GM12878 (cell line): Measurements from ENCODE around the gene PMM2. TPM values are rescaled to one million over a fixed set of nuclear protein-coding genes. Genes with fewer than 3 reads are reported as not detected.

ENCODE experiments used
- ATAC-seq: fragments of 200-7000 bp; cut with Tn5 transposase; 3 replicates; pipeline ENCODE4 v1.9.1; 2020; ENCODE audit warnings: mild to moderate bottlenecking, moderate library complexity
- BruUV-seq: library from RNA; stranded (reverse); fragments of 400-500 nt; replicated peaks from 2 replicates; lab custom pipeline; 2021; lab: Mats Ljungman, UMichigan
- CTCF ChIA-PET: fragments of 300-600 bp; sonication (Branson Sonifier 250); formaldehyde crosslinking; extraction: SDS; loops from one replicate; lab custom pipeline; 2021; ENCODE audit warnings: inconsistent platforms; lab: Yijun Ruan, JAX
- POLR2A ChIA-PET: fragments of 350-600 bp; formaldehyde crosslinking; extraction: SDS; loops from one replicate; lab custom pipeline; 2021; ENCODE audit warnings: inconsistent platforms; lab: Charles Lee
- RAD21 ChIA-PET: fragments of 300-600 bp; sonication (Branson Sonifier 250); formaldehyde crosslinking; loops from one replicate; lab custom pipeline; 2023; ENCODE audit warnings: antibody characterized with exemption; ENCODE audit not compliant: unreplicated experiment; lab: Charles Lee
- SMC1A ChIA-PET: fragments of 300-600 bp; sonication (Branson Sonifier 250); formaldehyde crosslinking; loops from one replicate; lab custom pipeline; 2023; ENCODE audit not compliant: unreplicated experiment, uncharacterized antibody; lab: Charles Lee
- DNase-seq: peaks from one replicate; pipeline ENCODE4 v3.0.0-alpha.2; 2011; ENCODE audit warnings: low read depth, low spot score
- FAIRE-seq: peaks from 3 replicates; lab custom pipeline; 2011; peaks lifted over from hg19 to GRCh38; lab: Jason Lieb, UNC
- H2AFZ ChIP-seq: 2 replicates; pipeline ENCODE4 v1.6.0; 2011; ENCODE audit warnings: low read depth, low read length, control low read depth; ENCODE audit not compliant: control insufficient read depth
- H3K27ac ChIP-seq: 2 replicates; pipeline ENCODE4 v1.5.1; 2011; ENCODE audit warnings: control low read depth; ENCODE audit not compliant: control insufficient read depth, insufficient read depth
- H3K27me3 ChIP-seq, 2 experiments: replicated peaks in 1 of 2; 2 replicates each; pipeline versions ENCODE4 v1.6.0 to v1.6.1; 2011; ENCODE audit warnings: low read length in 1 of 2; ENCODE audit not compliant: control insufficient read depth in 2 of 2, insufficient read depth in 2 of 2
- H3K36me3 ChIP-seq, 2 experiments: 2 replicates each; pipeline ENCODE4 v1.5.1; 2011; ENCODE audit warnings: low read length in 1 of 2; ENCODE audit not compliant: control insufficient read depth in 2 of 2, insufficient read depth in 2 of 2
- H3K4me1 ChIP-seq: 2 replicates; pipeline ENCODE4 v1.6.1; 2011; ENCODE audit warnings: mild to moderate bottlenecking, low read length, moderate library complexity, mixed read lengths; ENCODE audit not compliant: control insufficient read depth, insufficient read depth
- H3K4me2 ChIP-seq: 2 replicates; pipeline ENCODE4 v1.6.0; 2011; ENCODE audit warnings: control low read depth; ENCODE audit not compliant: control insufficient read depth, insufficient read depth
- H3K4me3 ChIP-seq: fragments of 200-600 bp; sonication (generic); 2 replicates; pipeline ENCODE4 v1.5.1; 2016
- H3K79me2 ChIP-seq: 2 replicates; pipeline ENCODE4 v1.6.0; 2011; ENCODE audit warnings: low read length; ENCODE audit not compliant: control insufficient read depth, insufficient read depth
- H3K9ac ChIP-seq: 2 replicates; pipeline ENCODE4 v1.8.0; 2011; ENCODE audit warnings: low read length, control low read depth, mixed read lengths; ENCODE audit not compliant: control insufficient read depth, insufficient read depth
- H3K9me3 ChIP-seq: replicated peaks from 3 replicates; pipeline ENCODE4 v1.5.1; 2011; ENCODE audit warnings: mild to moderate bottlenecking, low read length; ENCODE audit not compliant: control insufficient read depth, insufficient read depth
- H4K20me1 ChIP-seq: 2 replicates; pipeline ENCODE4 v1.6.0; 2011; ENCODE audit not compliant: control insufficient read depth, insufficient read depth
- ASH2L ChIP-seq: fragments of 300-600, 200-600 bp; sonication (generic); IDR thresholded peaks from 2 replicates; pipeline ENCODE4 v1.6.1; 2017; ENCODE audit warnings: low read depth, mild to moderate bottlenecking, borderline replicate concordance
- CHD1 ChIP-seq: IDR thresholded peaks from 2 replicates; pipeline ENCODE4 v1.6.1; 2012; ENCODE audit warnings: low read depth, low read length, improper control_type of control experiment
- MTA2 ChIP-seq: fragments of 450-650 bp; IDR thresholded peaks from 2 replicates; pipeline ENCODE4 v1.6.1; 2016; ENCODE audit warnings: low read depth, mild to moderate bottlenecking, moderate library complexity
- MYB ChIP-seq: fragments of 150-350 bp; IDR thresholded peaks from 2 replicates; pipeline ENCODE4 v1.6.1; 2014; ENCODE audit warnings: mild to moderate bottlenecking, low read depth, low read length, borderline replicate concordance
- NFIC ChIP-seq: IDR thresholded peaks from 2 replicates; pipeline ENCODE4 v1.6.1; 2012; ENCODE audit warnings: low read depth, mild to moderate bottlenecking, inconsistent platforms, low read length, moderate library complexity
- NFXL1 ChIP-seq: fragments of 450-650 bp; IDR thresholded peaks from 2 replicates; pipeline ENCODE4 v1.6.1; 2017; ENCODE audit warnings: antibody characterized with exemption, mild to moderate bottlenecking, borderline replicate concordance
- POLR2A ChIP-seq: IDR thresholded peaks from 2 replicates; pipeline ENCODE4 v1.6.1; 2011; ENCODE audit warnings: low read depth, mild to moderate bottlenecking, low read length
- POLR2AphosphoS5 ChIP-seq: IDR thresholded peaks from 2 replicates; pipeline ENCODE4 v1.6.1; 2011; ENCODE audit warnings: mild to moderate bottlenecking, low read length, inconsistent platforms
- SREBF2 ChIP-seq: IDR thresholded peaks from 2 replicates; pipeline ENCODE4 v1.6.1; 2012; ENCODE audit warnings: mild to moderate bottlenecking, low read length
- SUPT20H ChIP-seq: IDR thresholded peaks from 2 replicates; pipeline ENCODE4 v1.6.1; 2011; ENCODE audit warnings: low read depth, mild to moderate bottlenecking, low read length, moderate library complexity, borderline replicate concordance; ENCODE audit not compliant: control insufficient read depth
- ZNF274 ChIP-seq: IDR thresholded peaks from one replicate; pipeline ENCODE4 v1.8.0; 2011; ENCODE audit not compliant: insufficient read length, insufficient read depth
- ZSCAN29 ChIP-seq: fragments of 450-650 bp; IDR thresholded peaks from 2 replicates; pipeline ENCODE4 v1.6.1; 2017; ENCODE audit warnings: mild to moderate bottlenecking, moderate library complexity
- WGBS: methylation state at CpG from one replicate; pipeline ENCODE4 v1.1.6; 2016; ENCODE audit warnings: low lambda C conversion rate; ENCODE audit not compliant: insufficient replicate concordance, insufficient coverage; ENCODE audit errors: missing lambda C conversion rate; 5-methylcytosine and 5-hydroxymethylcytosine counted together
- in situ Hi-C: fragments of 300-500 bp; cut with MboI; formaldehyde crosslinking; loops from 9 replicates; pipeline ENCODE4 v1.14.3; 2018; ENCODE audit warnings: mixed read lengths
- intact Hi-C: fragments of 100-400 bp; cut with micrococcal nuclease; formaldehyde crosslinking; loops from one replicate; pipeline ENCODE4 v1.14.2; 2022; ENCODE audit not compliant: unreplicated experiment
- polyA plus RNA-seq, 11 experiments: library from polyadenylated mRNA; depleted of rRNA in 4 of 11; unstranded in 6 of 11; stranded (reverse) in 5 of 11; fragments of >200 nt; fragmentation: Nextera tagmentation in 4 of 11; fragmentation: Illumina TruSeq in 1 of 11; extraction: Ambion mirVana in 4 of 11; extraction: Trizol in 1 of 11; gene quantifications; 1 replicate in 1 of 11; 2 replicates in 10 of 11; pipeline versions ENCODE4 v1.2.1 to v1.2.3, GENCODE V29; 2011 to 2016; ENCODE audit warnings: inconsistent platforms in 2 of 11, missing spikeins in 2 of 11, low read depth in 1 of 11
- total RNA-seq, 4 experiments: library from RNA; depleted of rRNA in 3 of 4; stranded (reverse); fragments of >200 nt in 3 of 4; fragmentation: Illumina TruSeq in 1 of 4; extraction: Trizol in 1 of 4; gene quantifications; 2 replicates each; pipeline versions ENCODE4 v1.2.1 to v1.2.3, GENCODE V29; 2013 to 2021

Gene PMM2
- total and polyA plus RNA-seq, 10 of the 15 experiments (the other 5 are each of a cell fraction or from before 2014, with no cell fraction given) = 22.6 to 69.4 (median 52.3) TPM

- TF ChIP-seq CHD1 = no peak
These were observed 36.6 kb upstream of the PMM2 start (continued) for GRCh38 chr16:8761078-8761477.

- Histone ChIP-seq H3K9me3 (no peaks in the 10 kb centered on the region), H3K4me1 (no peaks in the 10 kb centered on the region), H3K27me3 (no peaks in the 10 kb centered on the region), H2AFZ (no peak overlapping the region), H4K20me1 (no peaks in the 10 kb centered on the region), H3K79me2 (no peaks in the 10 kb centered on the region), H3K4me2 (no peak overlapping the region), H3K9ac (no peak overlapping the region), H3K27ac (no peak overlapping the region), H3K36me3 (no peaks in the 10 kb centered on the region), H3K4me3 (no peak overlapping the region)
- ChIA-PET RAD21 (no interaction called here), CTCF (no interaction called here), POLR2A (interaction anchor here (1.0 kb wide), 1 partner anchor 9 kb away, joined by 3 read pairs; no protein-coding TSS in a partner anchor), SMC1A (no interaction called here)
- ATAC-seq (no peak), DNase-seq (no peak), FAIRE-seq (no peak)
- TF ChIP-seq SUPT20H (no peak), SREBF2 (no peak), ASH2L (no peak)
- intact Hi-C loops (no loop called here), in situ Hi-C loops (no loop called here)
- no TSS peak for BruUV-seq
- 27% methylated on average over 4 of the region's 4 CpGs for WGBS
These were observed 35.4 kb upstream of the PMM2 start for GRCh38 chr16:8762254-8762653.

- in situ Hi-C loops (no loop called here), intact Hi-C loops (no loop called here)
- BruUV-seq = no TSS peak
- no peaks in the 10 kb centered on the region for H3K79me2 ChIP-seq
- ChIA-PET RAD21 (no interaction called here), POLR2A (no interaction called here), CTCF (no interaction called here), SMC1A (no interaction called here)
- FAIRE-seq (no peak), ATAC-seq (no peak), DNase-seq (no peak)
- 19% methylated on average over 3 of the region's 3 CpGs for WGBS
- no peak overlapping the region for H2AFZ ChIP-seq
- H3K27ac ChIP-seq = no peak overlapping the region
- H3K4me1 ChIP-seq = no peaks in the 10 kb centered on the region
- no peaks in the 10 kb centered on the region for H4K20me1 ChIP-seq
- no peak overlapping the region for H3K4me3 ChIP-seq
- H3K27me3 ChIP-seq = no peaks in the 10 kb centered on the region
- no peaks in the 10 kb centered on the region for H3K9me3 ChIP-seq
- H3K4me2 ChIP-seq = no peak overlapping the region
- TF ChIP-seq NFIC (no peak), POLR2A (no peak), MYB (no peak), ZNF274 (no peak), ZSCAN29 (no peak), MTA2 (no peak), NFXL1 (no peak), POLR2AphosphoS5 (no peak)
- H3K36me3 ChIP-seq = no peaks in the 10 kb centered on the region
- H3K9ac ChIP-seq = no peak overlapping the region
These were observed 34.6 kb upstream of the PMM2 start for GRCh38 chr16:8763083-8763482.
